Suprapubic skin (tissue), 4 donors: ENCODE measurements around the gene RNF38. TPM values are rescaled to one million over a fixed set of nuclear protein-coding genes. Genes with fewer than 3 reads are reported as not detected.

Experiments used
- DNase-seq, 2 donors: peaks; one replicate each; pipeline ENCODE4 v3.0.0-alpha.2; 2019; ENCODE audit warnings: low spot score in 2 of 2
- H3K27ac ChIP-seq: fragments of 200-600 bp; sonication (generic); one replicate; pipeline ENCODE4 v1.5.1; 2019
- H3K27me3 ChIP-seq: fragments of 200-600 bp; sonication (generic); one replicate; pipeline ENCODE4 v1.5.1; 2019
- H3K36me3 ChIP-seq: fragments of 200-600 bp; sonication (generic); one replicate; pipeline ENCODE4 v1.5.1; 2019
- H3K4me1 ChIP-seq: fragments of 200-600 bp; sonication (generic); one replicate; pipeline ENCODE4 v1.5.1; 2019
- H3K4me3 ChIP-seq: fragments of 200-600 bp; sonication (generic); one replicate; pipeline ENCODE4 v1.5.1; 2019; ENCODE audit warnings: mild to moderate bottlenecking
- H3K9me3 ChIP-seq: fragments of 200-600 bp; sonication (generic); one replicate; pipeline ENCODE4 v1.5.1; 2019
- CTCF ChIP-seq, 2 donors: fragments of 200-600 bp in 1 of 2; fragments of 450-650 bp in 1 of 2; sonication (generic) in 1 of 2; IDR thresholded peaks; one replicate each; pipeline ENCODE4 v1.5.1; 2016 to 2019; ENCODE audit warnings: antibody characterized with exemption in 2 of 2, mild to moderate bottlenecking in 1 of 2, moderate library complexity in 1 of 2
- EP300 ChIP-seq: sonication (generic); formaldehyde crosslinking; IDR thresholded peaks from one replicate; pipeline ENCODE4 v1.6.1; 2017; ENCODE audit warnings: antibody characterized with exemption
- POLR2A ChIP-seq, 2 donors: fragments of 450-650 bp; IDR thresholded peaks; one replicate each; pipeline ENCODE4 v1.6.1; 2017; ENCODE audit warnings: antibody characterized with exemption in 2 of 2, mild to moderate bottlenecking in 2 of 2, moderate library complexity in 2 of 2
- POLR2AphosphoS5 ChIP-seq, 3 donors: sonication (generic); formaldehyde crosslinking; IDR thresholded peaks; one replicate each; pipeline ENCODE4 v1.6.1; 2017; ENCODE audit warnings: antibody characterized with exemption in 3 of 3
- WGBS: methylation state at CpG from one replicate; pipeline ENCODE4 v1.1.5; 2018; 5-methylcytosine and 5-hydroxymethylcytosine counted together
- total RNA-seq, 4 donors: library from RNA; depleted of rRNA; stranded (reverse); fragments of >200 nt; gene quantifications; one replicate each; pipeline ENCODE4 v1.1.0, GENCODE V29; 2016

The RNF38 gene
- total RNA-seq, 4 donors from 2014 or later = 20.6 to 43.9 (median 28.1) TPM

- Histone ChIP-seq H3K4me3 (no peak overlapping the region), H3K27ac (no peak overlapping the region), H3K36me3 (no peaks in the 10 kb centered on the region), H3K4me1 (no peaks in the 10 kb centered on the region), H3K9me3 (no peaks in the 10 kb centered on the region), H3K27me3 (no peaks in the 10 kb centered on the region)
- no peak for DNase-seq
- no peak for TF ChIP-seq CTCF (IDR thresholded peaks at IDR 0.05)
- TF ChIP-seq EP300 = no peak
- no peak for TF ChIP-seq POLR2AphosphoS5 (IDR thresholded peaks at IDR 0.05)
- TF ChIP-seq POLR2A (IDR thresholded peaks at IDR 0.05) = no peak
- 89% methylated on average over 6 of the region's 6 CpGs for WGBS
Measured at GRCh38 chr9:36433386-36433785, 33.3 kb upstream of the RNF38 start.

DNA sequence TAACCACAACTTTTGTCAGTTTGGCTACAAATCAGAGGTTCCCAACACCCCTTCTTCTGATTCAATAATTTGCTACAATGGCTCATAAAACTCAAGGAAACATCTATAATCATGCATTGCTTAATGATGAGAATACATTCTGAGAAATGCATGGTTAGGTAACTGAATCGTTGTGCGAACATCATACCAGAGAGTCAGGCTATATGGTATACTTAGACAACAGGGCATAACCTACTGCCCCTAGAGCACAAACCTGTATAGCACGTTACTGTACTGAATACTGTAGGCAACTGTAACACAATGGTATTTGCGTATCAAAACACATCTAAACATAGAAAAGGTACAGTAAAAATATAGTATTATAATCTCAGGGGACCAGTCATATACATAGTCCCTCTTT is 31.0 kb upstream of the RNF38 start:
- no peak for DNase-seq
- Histone ChIP-seq H3K27me3 (no peaks in the 10 kb centered on the region), H3K9me3 (no peaks in the 10 kb centered on the region), H3K36me3 (no peaks in the 10 kb centered on the region), H3K27ac (no peak overlapping the region), H3K4me1 (no peaks in the 10 kb centered on the region), H3K4me3 (no peak overlapping the region)
- TF ChIP-seq EP300 = no peak
- no peak for TF ChIP-seq CTCF (IDR thresholded peaks at IDR 0.05)
- no peak for TF ChIP-seq POLR2AphosphoS5 (IDR thresholded peaks at IDR 0.05)
- WGBS = 92% methylated on average over 4 of the region's 4 CpGs

DNA sequence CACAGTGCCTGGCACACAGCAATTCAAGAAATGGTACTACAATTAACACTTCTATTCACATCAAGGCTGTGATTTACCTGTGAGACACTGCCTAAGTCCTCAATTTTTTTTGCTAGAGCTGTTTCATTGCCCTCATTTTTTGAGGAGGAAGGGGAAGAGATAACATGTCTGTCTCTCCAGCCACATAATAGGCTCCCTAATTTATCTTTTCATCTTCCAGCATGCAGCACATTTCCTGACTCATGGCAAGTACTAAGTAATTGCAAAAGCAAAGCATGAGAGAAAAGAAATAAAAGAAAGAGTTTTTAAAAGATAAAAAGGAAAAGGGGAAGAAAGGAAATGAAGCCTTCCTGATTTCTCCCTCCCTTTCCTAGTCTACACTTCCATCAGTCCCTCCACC is 26.9 kb upstream of the RNF38 start:
- Histone ChIP-seq H3K4me3 (no peak overlapping the region), H3K27ac (no peak overlapping the region), H3K4me1 (no peaks in the 10 kb centered on the region), H3K27me3 (no peaks in the 10 kb centered on the region), H3K9me3 (no peaks in the 10 kb centered on the region), H3K36me3 (no peaks in the 10 kb centered on the region)
- TF ChIP-seq EP300 (no peak), CTCF (IDR thresholded peaks at IDR 0.05) (no peak), POLR2AphosphoS5 (IDR thresholded peaks at IDR 0.05) (no peak), POLR2A (IDR thresholded peaks at IDR 0.05) (no peak)
- DNase-seq = no peak

- H3K9me3 ChIP-seq = no peaks in the 10 kb centered on the region
- H3K27ac ChIP-seq = no peak overlapping the region
- no peak for TF ChIP-seq POLR2A (IDR thresholded peaks at IDR 0.05)
- 85% methylated on average over 5 of the region's 5 CpGs for WGBS
- H3K4me3 ChIP-seq = no peak overlapping the region
- no peaks in the 10 kb centered on the region for H3K36me3 ChIP-seq
- H3K27me3 ChIP-seq = no peaks in the 10 kb centered on the region
- no peaks in the 10 kb centered on the region for H3K4me1 ChIP-seq
- DNase-seq = no peak
Measured at GRCh38 chr9:36426348-36426747, 26.3 kb upstream of the RNF38 start.

- Histone ChIP-seq H3K9me3 (no peaks in the 10 kb centered on the region), H3K27ac (no peak overlapping the region), H3K4me1 (peaks cover 8% of the 10 kb centered on the region), H3K36me3 (no peaks in the 10 kb centered on the region), H3K27me3 (no peaks in the 10 kb centered on the region), H3K4me3 (no peak overlapping the region)
- TF ChIP-seq EP300 = no peak
- no peak for TF ChIP-seq POLR2AphosphoS5 (IDR thresholded peaks at IDR 0.05)
- no peak for TF ChIP-seq CTCF (IDR thresholded peaks at IDR 0.05)
- no peak for TF ChIP-seq POLR2A (IDR thresholded peaks at IDR 0.05)
- no peak for DNase-seq
- 55% methylated on average over 8 of the region's 8 CpGs for WGBS
Measured at GRCh38 chr9:36424289-36425055, 24.4 kb upstream of the RNF38 start.

DNA sequence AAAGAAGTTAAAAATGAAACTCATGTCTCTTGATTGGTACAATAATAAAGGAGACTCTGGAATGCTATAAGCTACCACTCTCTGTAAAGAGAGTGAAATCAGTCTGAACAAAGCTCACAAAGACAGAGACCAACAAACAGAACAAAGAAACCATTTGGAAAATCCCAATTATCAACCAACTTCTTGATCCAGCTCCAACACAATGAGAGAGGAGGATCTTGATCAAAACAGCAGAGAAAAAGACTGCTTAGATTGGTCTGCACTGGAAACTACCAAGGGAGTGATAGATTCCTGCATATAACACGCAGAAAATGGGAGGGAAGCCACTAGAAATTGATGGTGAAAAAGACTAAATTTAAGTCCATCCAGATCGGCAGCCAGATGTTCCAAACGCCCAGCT is 23.1 kb upstream of the RNF38 start:
- WGBS = 70% methylated on average over 3 of the region's 3 CpGs
- no peaks in the 10 kb centered on the region for H3K36me3 ChIP-seq

More for the DNA sequence above, 23.1 kb upstream of the RNF38 start:
- DNase-seq = no peak
- H3K9me3 ChIP-seq = no peaks in the 10 kb centered on the region
- no peak overlapping the region for H3K27ac ChIP-seq
- TF ChIP-seq EP300 = no peak
- TF ChIP-seq POLR2AphosphoS5 (IDR thresholded peaks at IDR 0.05) = no peak
- no peak for TF ChIP-seq POLR2A (IDR thresholded peaks at IDR 0.05)
- no peak for TF ChIP-seq CTCF (IDR thresholded peaks at IDR 0.05)
- H3K4me3 ChIP-seq = no peak overlapping the region
- H3K4me1 ChIP-seq = peaks cover 11% of the 10 kb centered on the region
- no peaks in the 10 kb centered on the region for H3K27me3 ChIP-seq
